PC-9 (cell line): ENCODE data around the gene BCL7B.
"Not testable (repeated sequence)": the region's sequence is repeated elsewhere in the genome, so short reads cannot be mapped to it uniquely, and the experiment has no call there.

ENCODE experiments used
- CTCF ChIP-seq: fragments of 200-600 bp; sonication (generic); conservative IDR thresholded peaks from 2 replicates; pipeline ENCODE4 v1.6.1; 2017; ENCODE audit warnings: mixed run types, antibody characterized with exemption, mild to moderate bottlenecking, moderate library complexity
- EZH2 ChIP-seq: fragments of 200-600 bp; sonication (generic); IDR thresholded peaks from 2 replicates; pipeline ENCODE4 v1.8.0; 2017; ENCODE audit warnings: antibody characterized with exemption, low read depth

DNA sequence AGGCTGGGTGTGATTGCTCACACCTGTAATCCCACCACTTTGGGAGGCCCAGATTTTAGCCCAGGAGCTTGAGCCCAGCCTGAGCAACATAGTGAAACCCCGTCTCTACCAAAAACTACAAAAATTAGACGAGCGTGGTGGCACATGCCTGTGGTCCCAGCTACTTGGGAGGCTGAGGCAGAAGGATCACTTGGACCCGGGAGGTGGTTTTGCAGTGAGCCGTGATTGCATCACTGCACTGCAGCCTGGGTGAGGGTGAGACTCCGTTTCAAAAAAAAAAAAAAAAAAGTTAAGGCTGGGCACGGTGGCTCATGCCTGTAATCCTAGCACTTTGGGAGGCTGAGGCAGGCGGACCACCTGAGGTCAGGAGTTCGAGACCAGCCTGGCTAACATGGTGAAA, 23.5 kb upstream of the BCL7B start:
- TF ChIP-seq CTCF, EZH2: not testable (repeated sequence)
